HepG2 (cell line): ENCODE data around the gene ZCCHC12. TPM values are rescaled to one million over a fixed set of nuclear protein-coding genes. Genes with fewer than 3 reads are reported as not detected.

Source experiments
- CHCHD3 ChIP-seq: sonication (generic); formaldehyde crosslinking; IDR thresholded peaks from 2 replicates; pipeline ENCODE4 v1.8.0; 2022; ENCODE audit warnings: mild to moderate bottlenecking, missing genetic modification reagents, moderate library complexity
- ELF3 ChIP-seq: IDR thresholded peaks from 2 replicates; pipeline ENCODE4 v1.6.1; 2016; ENCODE audit warnings: missing genetic modification reagents, missing compliant biosample characterization
- HNRNPUL1 ChIP-seq: fragments of 200-400 bp; formaldehyde crosslinking; IDR thresholded peaks from 2 replicates; pipeline ENCODE4 v1.6.1; 2017; ENCODE audit warnings: low read depth, mild to moderate bottlenecking, low read length, moderate library complexity
- RCOR2 ChIP-seq: IDR thresholded peaks from 2 replicates; pipeline ENCODE4 v1.6.1; 2016; ENCODE audit warnings: missing biosample characterization, missing genetic modification reagents
- RELA ChIP-seq: sonication (generic); formaldehyde crosslinking; IDR thresholded peaks from 2 replicates; pipeline ENCODE4 v1.4.0; 2020; ENCODE audit warnings: missing genetic modification reagents
- ZBTB34 ChIP-seq: sonication (generic); formaldehyde crosslinking; IDR thresholded peaks from 2 replicates; pipeline ENCODE4 v1.8.0; 2022; ENCODE audit warnings: mild to moderate bottlenecking, missing genetic modification reagents
- ZNF276 ChIP-seq: sonication (generic); formaldehyde crosslinking; IDR thresholded peaks from 2 replicates; pipeline ENCODE4 v1.4.0; 2020; ENCODE audit warnings: mild to moderate bottlenecking, low read depth, missing genetic modification reagents
- ZNF292 ChIP-seq: sonication (generic); formaldehyde crosslinking; IDR thresholded peaks from 2 replicates; pipeline ENCODE4 v1.8.1; 2022; ENCODE audit warnings: mild to moderate bottlenecking, low read depth, missing genetic modification reagents, borderline replicate concordance
- ZNF503 ChIP-seq: sonication (generic); formaldehyde crosslinking; IDR thresholded peaks from 2 replicates; pipeline ENCODE4 v1.4.0; 2020; ENCODE audit warnings: missing genetic modification reagents
- ZNF510 ChIP-seq: sonication (generic); formaldehyde crosslinking; IDR thresholded peaks from 2 replicates; pipeline ENCODE4 v1.4.0; 2020; ENCODE audit warnings: low read depth, mild to moderate bottlenecking, missing genetic modification reagents
- ZNF577 ChIP-seq: sonication (generic); formaldehyde crosslinking; IDR thresholded peaks from 2 replicates; pipeline ENCODE4 v1.4.0; 2020; ENCODE audit warnings: mild to moderate bottlenecking, low read depth, missing genetic modification reagents, borderline replicate concordance
- ZNF790 ChIP-seq: sonication (generic); formaldehyde crosslinking; IDR thresholded peaks from 2 replicates; pipeline ENCODE4 v1.8.0; 2022; ENCODE audit warnings: missing genetic modification reagents, mild to moderate bottlenecking, borderline replicate concordance
- polyA plus RNA-seq, 8 experiments: library from polyadenylated mRNA; depleted of rRNA in 3 of 8; stranded (reverse) in 7 of 8; unstranded in 1 of 8; fragments of >200 nt; fragmentation: Illumina TruSeq in 4 of 8; extraction: Trizol in 4 of 8; gene quantifications; 2 replicates each; pipeline versions ENCODE4 v1.2.1 to v1.2.3, GENCODE V29; 2011 to 2016; ENCODE audit warnings: low read depth in 4 of 8, missing spikeins in 1 of 8, mixed read lengths in 1 of 8; ENCODE audit not compliant: insufficient read depth in 1 of 8
- total RNA-seq, 5 experiments: library from RNA; depleted of rRNA; stranded (reverse); fragments of >200 nt; fragmentation: Illumina TruSeq; extraction: Trizol; gene quantifications; 2 replicates each; pipeline ENCODE4 v1.2.3, GENCODE V29; 2016; ENCODE audit warnings: low read depth in 1 of 5
- TF ChIP-seq, protein P1 (sequence below): fragments of 450-650 bp; IDR thresholded peaks from 2 replicates; pipeline ENCODE4 v1.6.1; 2017
- TF ChIP-seq, protein P2 (sequence below): IDR thresholded peaks from 2 replicates; pipeline ENCODE4 v1.6.1; 2012; ENCODE audit warnings: low read depth, low read length, improper control_type of control experiment
- TF ChIP-seq, protein P3 (sequence below): sonication (generic); formaldehyde crosslinking; IDR thresholded peaks from 2 replicates; pipeline ENCODE4 v1.5.0; 2020; ENCODE audit warnings: missing genetic modification reagents
- TF ChIP-seq, protein P4 (sequence below): sonication (generic); formaldehyde crosslinking; IDR thresholded peaks from 2 replicates; pipeline ENCODE4 v1.5.0; 2020; ENCODE audit warnings: mild to moderate bottlenecking, missing genetic modification reagents

The ZCCHC12 gene
- total and polyA plus RNA-seq, 2 of the 13 experiments (the other 11 are each of a cell fraction or from before 2014, with no cell fraction given): 0.05 to 0.20 TPM

- TF ChIP-seq, protein P1, sequence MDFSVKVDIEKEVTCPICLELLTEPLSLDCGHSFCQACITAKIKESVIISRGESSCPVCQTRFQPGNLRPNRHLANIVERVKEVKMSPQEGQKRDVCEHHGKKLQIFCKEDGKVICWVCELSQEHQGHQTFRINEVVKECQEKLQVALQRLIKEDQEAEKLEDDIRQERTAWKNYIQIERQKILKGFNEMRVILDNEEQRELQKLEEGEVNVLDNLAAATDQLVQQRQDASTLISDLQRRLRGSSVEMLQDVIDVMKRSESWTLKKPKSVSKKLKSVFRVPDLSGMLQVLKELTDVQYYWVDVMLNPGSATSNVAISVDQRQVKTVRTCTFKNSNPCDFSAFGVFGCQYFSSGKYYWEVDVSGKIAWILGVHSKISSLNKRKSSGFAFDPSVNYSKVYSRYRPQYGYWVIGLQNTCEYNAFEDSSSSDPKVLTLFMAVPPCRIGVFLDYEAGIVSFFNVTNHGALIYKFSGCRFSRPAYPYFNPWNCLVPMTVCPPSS: no peak
- TF ChIP-seq, protein P2, sequence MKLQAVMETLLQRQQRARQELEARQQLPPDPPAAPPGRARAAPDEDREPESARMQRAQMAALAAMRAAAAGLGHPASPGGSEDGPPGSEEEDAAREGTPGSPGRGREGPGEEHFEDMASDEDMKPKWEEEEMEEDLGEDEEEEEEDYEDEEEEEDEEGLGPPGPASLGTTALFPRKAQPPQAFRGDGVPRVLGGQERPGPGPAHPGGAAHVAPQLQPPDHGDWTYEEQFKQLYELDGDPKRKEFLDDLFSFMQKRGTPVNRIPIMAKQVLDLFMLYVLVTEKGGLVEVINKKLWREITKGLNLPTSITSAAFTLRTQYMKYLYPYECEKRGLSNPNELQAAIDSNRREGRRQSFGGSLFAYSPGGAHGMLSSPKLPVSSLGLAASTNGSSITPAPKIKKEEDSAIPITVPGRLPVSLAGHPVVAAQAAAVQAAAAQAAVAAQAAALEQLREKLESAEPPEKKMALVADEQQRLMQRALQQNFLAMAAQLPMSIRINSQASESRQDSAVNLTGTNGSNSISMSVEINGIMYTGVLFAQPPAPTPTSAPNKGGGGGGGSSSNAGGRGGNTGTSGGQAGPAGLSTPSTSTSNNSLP: no peak
- TF ChIP-seq ZNF510 (CRISPR knock-in tag) (no peak), ZNF577 (no peak), ZNF790 (CRISPR knock-in tag) (no peak), ELF3 (CRISPR knock-in tag) (0 out of 2 replicates have a peak, but pooled peaks have one; percentile 39), RCOR2 (CRISPR knock-in tag) (no peak), CHCHD3 (CRISPR knock-in tag) (no peak), ZBTB34 (CRISPR knock-in tag) (0 out of 2 replicates have a peak, but pooled peaks have one; percentile 45), ZNF276 (CRISPR knock-in tag) (no peak), ZNF503 (CRISPR knock-in tag) (peak; percentile 36; the same call in 1 of the 2 replicates), RELA (no peak), ZNF292 (no peak), HNRNPUL1 (no peak)
- TF ChIP-seq, protein P3, sequence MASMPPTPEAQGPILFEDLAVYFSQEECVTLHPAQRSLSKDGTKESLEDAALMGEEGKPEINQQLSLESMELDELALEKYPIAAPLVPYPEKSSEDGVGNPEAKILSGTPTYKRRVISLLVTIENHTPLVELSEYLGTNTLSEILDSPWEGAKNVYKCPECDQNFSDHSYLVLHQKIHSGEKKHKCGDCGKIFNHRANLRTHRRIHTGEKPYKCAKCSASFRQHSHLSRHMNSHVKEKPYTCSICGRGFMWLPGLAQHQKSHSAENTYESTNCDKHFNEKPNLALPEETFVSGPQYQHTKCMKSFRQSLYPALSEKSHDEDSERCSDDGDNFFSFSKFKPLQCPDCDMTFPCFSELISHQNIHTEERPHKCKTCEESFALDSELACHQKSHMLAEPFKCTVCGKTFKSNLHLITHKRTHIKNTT (CRISPR knock-in tag): no peak
- TF ChIP-seq, protein P4, sequence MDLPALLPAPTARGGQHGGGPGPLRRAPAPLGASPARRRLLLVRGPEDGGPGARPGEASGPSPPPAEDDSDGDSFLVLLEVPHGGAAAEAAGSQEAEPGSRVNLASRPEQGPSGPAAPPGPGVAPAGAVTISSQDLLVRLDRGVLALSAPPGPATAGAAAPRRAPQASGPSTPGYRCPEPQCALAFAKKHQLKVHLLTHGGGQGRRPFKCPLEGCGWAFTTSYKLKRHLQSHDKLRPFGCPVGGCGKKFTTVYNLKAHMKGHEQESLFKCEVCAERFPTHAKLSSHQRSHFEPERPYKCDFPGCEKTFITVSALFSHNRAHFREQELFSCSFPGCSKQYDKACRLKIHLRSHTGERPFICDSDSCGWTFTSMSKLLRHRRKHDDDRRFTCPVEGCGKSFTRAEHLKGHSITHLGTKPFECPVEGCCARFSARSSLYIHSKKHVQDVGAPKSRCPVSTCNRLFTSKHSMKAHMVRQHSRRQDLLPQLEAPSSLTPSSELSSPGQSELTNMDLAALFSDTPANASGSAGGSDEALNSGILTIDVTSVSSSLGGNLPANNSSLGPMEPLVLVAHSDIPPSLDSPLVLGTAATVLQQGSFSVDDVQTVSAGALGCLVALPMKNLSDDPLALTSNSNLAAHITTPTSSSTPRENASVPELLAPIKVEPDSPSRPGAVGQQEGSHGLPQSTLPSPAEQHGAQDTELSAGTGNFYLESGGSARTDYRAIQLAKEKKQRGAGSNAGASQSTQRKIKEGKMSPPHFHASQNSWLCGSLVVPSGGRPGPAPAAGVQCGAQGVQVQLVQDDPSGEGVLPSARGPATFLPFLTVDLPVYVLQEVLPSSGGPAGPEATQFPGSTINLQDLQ (CRISPR knock-in tag): no peak
Measured at GRCh38 chrX:118839334-118839958, 15.8 kb downstream of the ZCCHC12 start (continued).
